Gastrocnemius medialis (tissue), 4 donors: ENCODE results near the gene GSG1L.

ENCODE experiments used
- CTCF ChIP-seq, 5 experiments: fragments of 450-650 bp in 3 of 5; fragments of 200-600 bp in 2 of 5; sonication (generic) in 2 of 5; IDR thresholded peaks in 4 of 5; conservative IDR thresholded peaks in 1 of 5; 1 replicate in 4 of 5; 2 replicates in 1 of 5; pipeline ENCODE4 v1.5.1; 2016 to 2019; ENCODE audit warnings: antibody characterized with exemption in 5 of 5, mild to moderate bottlenecking in 3 of 5, moderate library complexity in 3 of 5
- POLR2A ChIP-seq, 2 donors: fragments of 450-650 bp; IDR thresholded peaks; one replicate each; pipeline ENCODE4 v1.6.1; 2017; ENCODE audit warnings: antibody characterized with exemption in 2 of 2, mild to moderate bottlenecking in 2 of 2, moderate library complexity in 2 of 2

GRCh38 chr16:27843800-27844199 is 219.7 kb downstream of the GSG1L start:
- no peak for TF ChIP-seq CTCF (IDR thresholded peaks at IDR 0.05 in 4 of 5, conservative IDR thresholded peaks at IDR 0.05 in 1 of 5)
- no peak for TF ChIP-seq POLR2A (IDR thresholded peaks at IDR 0.05)
